HFFc6 (cell line): Measurements from ENCODE around the gene ERO1B. TPM values are rescaled to one million over a fixed set of nuclear protein-coding genes. Genes with fewer than 3 reads are reported as not detected.

Experiments
- DNase-seq: peaks from one replicate; pipeline ENCODE4 v3.0.0-alpha.2; 2018
- H3K27ac Mint-ChIP-seq: 2 replicates; pipeline ENCODE4 v1.8.0; 2020; ENCODE audit warnings: mild to moderate bottlenecking, mixed read lengths
- H3K27me3 Mint-ChIP-seq: 2 replicates; pipeline ENCODE4 v1.8.0; 2021; ENCODE audit warnings: mild to moderate bottlenecking, moderate library complexity, mixed read lengths; ENCODE audit not compliant: insufficient read depth
- H3K36me3 Mint-ChIP-seq: 2 replicates; pipeline ENCODE4 v1.8.0; 2021; ENCODE audit warnings: low read depth, mixed read lengths
- H3K4me1 Mint-ChIP-seq: 2 replicates; pipeline ENCODE4 v1.8.0; 2020; ENCODE audit warnings: low read depth, mixed read lengths
- H3K4me3 Mint-ChIP-seq: 2 replicates; pipeline ENCODE4 v1.8.0; 2020; ENCODE audit warnings: mild to moderate bottlenecking, moderate library complexity, mixed read lengths
- H3K9me3 Mint-ChIP-seq: 2 replicates; pipeline ENCODE4 v1.8.0; 2020; ENCODE audit warnings: mild to moderate bottlenecking, mixed read lengths
- CTCF ChIP-seq: fragments of 200-600 bp; sonication (generic); IDR thresholded peaks from 2 replicates; pipeline ENCODE4 v1.5.0; 2021; ENCODE audit warnings: antibody characterized with exemption, mild to moderate bottlenecking
- total RNA-seq, 6 experiments: library from RNA; stranded (reverse); fragmentation: NEBNext Ultra II Directional; extraction: Animal tissue kit (Norgen Biotek cat#: 25700); gene quantifications; 2 replicates in 1 of 6; 3 replicates in 5 of 6; pipeline ENCODE4 v1.2.3, GENCODE V29; 2021

The ERO1B gene
- total RNA-seq, 6 experiments from 2014 or later: 1.5 to 2.3 (median 2.0) TPM

GRCh38 chr1:236257216-236257615 lies 24.5 kb downstream of the ERO1B start:
- Mint-ChIP-seq H3K4me3 (no peak overlapping the region), H3K27ac (no peak overlapping the region), H3K9me3 (peaks cover 25% of the 10 kb centered on the region), H3K27me3 (no peaks in the 10 kb centered on the region; the same call in none of the 2 replicates), H3K36me3 (no peaks in the 10 kb centered on the region), H3K4me1 (no peaks in the 10 kb centered on the region)
- DNase-seq: no peak
- no peak for TF ChIP-seq CTCF

- Mint-ChIP-seq H3K9me3 (peaks cover 12% of the 10 kb centered on the region; the same call in 1 of the 2 replicates), H3K36me3 (no peaks in the 10 kb centered on the region), H3K27me3 (no peaks in the 10 kb centered on the region; the same call in none of the 2 replicates), H3K4me3 (no peak overlapping the region), H3K4me1 (no peaks in the 10 kb centered on the region), H3K27ac (no peak overlapping the region)
- DNase-seq: no peak
- no peak for TF ChIP-seq CTCF
Measured at GRCh38 chr1:236253918-236254637, 27.7 kb downstream of the ERO1B start.

GRCh38 chr1:236253119-236253518 lies 28.6 kb downstream of the ERO1B start:
- no peaks in the 10 kb centered on the region for H3K4me1 Mint-ChIP-seq
- no peaks in the 10 kb centered on the region for H3K36me3 Mint-ChIP-seq
- H3K27ac Mint-ChIP-seq: no peak overlapping the region
- no peak for TF ChIP-seq CTCF
- no peaks in the 10 kb centered on the region; the same call in none of the 2 replicates for H3K27me3 Mint-ChIP-seq
- peaks cover 8% of the 10 kb centered on the region; the same call in 1 of the 2 replicates for H3K9me3 Mint-ChIP-seq
- DNase-seq: no peak
- H3K4me3 Mint-ChIP-seq: no peak overlapping the region

- no peak for DNase-seq
- H3K9me3 Mint-ChIP-seq: no peaks in the 10 kb centered on the region
- H3K27me3 Mint-ChIP-seq: no peaks in the 10 kb centered on the region; the same call in 1 of the 2 replicates
- TF ChIP-seq CTCF: no peak
- no peak overlapping the region for H3K27ac Mint-ChIP-seq
- no peaks in the 10 kb centered on the region for H3K36me3 Mint-ChIP-seq
- no peak overlapping the region for H3K4me3 Mint-ChIP-seq
- H3K4me1 Mint-ChIP-seq: peaks cover 5% of the 10 kb centered on the region; the same call in 1 of the 2 replicates
Measured at GRCh38 chr1:236251587-236251986, 30.2 kb downstream of the ERO1B start.

- TF ChIP-seq CTCF: no peak
- Mint-ChIP-seq H3K27me3 (no peaks in the 10 kb centered on the region), H3K9me3 (no peaks in the 10 kb centered on the region), H3K4me1 (peaks cover 5% of the 10 kb centered on the region; the same call in 1 of the 2 replicates), H3K36me3 (no peaks in the 10 kb centered on the region), H3K27ac (no peak overlapping the region), H3K4me3 (no peak overlapping the region)
- DNase-seq: no peak
Measured at GRCh38 chr1:236247286-236247685, 34.5 kb downstream of the ERO1B start.
